HepG2 (cell line): ENCODE measurements around the gene SMPD1. TPM values are rescaled to one million over a fixed set of nuclear protein-coding genes. Genes with fewer than 3 reads are reported as not detected.
A peak's percentile ranks its signal among the peaks of the same experiment; 100 is the strongest.

ENCODE experiments used
- ATAC-seq: fragments of 200-7000 bp; cut with Tn5 transposase; 3 replicates; pipeline ENCODE4 v1.9.1; 2020; ENCODE audit warnings: mild to moderate bottlenecking, moderate library complexity
- BruUV-seq: library from RNA; stranded (reverse); fragments of 400-500 nt; replicated peaks from 2 replicates; lab custom pipeline; 2021; lab: Mats Ljungman, UMichigan
- CTCF ChIA-PET: fragments of 300-600 bp; formaldehyde crosslinking; extraction: SDS; loops from one replicate; lab custom pipeline; 2021; ENCODE audit warnings: low total read pairs, inconsistent platforms, low intra/inter-chr PET ratio; lab: Yijun Ruan, JAX
- POLR2A ChIA-PET: fragments of 350-600 bp; sonication (Branson Sonifier 250); formaldehyde crosslinking; loops from one replicate; lab custom pipeline; 2020; ENCODE audit warnings: antibody characterized with exemption, inconsistent platforms; lab: Yijun Ruan, JAX
- DNase-seq: peaks from one replicate; pipeline ENCODE4 v3.0.0-alpha.2; 2015; ENCODE audit warnings: low spot score
- FAIRE-seq: peaks from 3 replicates; lab custom pipeline; 2011; peaks lifted over from hg19 to GRCh38; lab: Jason Lieb, UNC
- H2AFZ ChIP-seq: one replicate; pipeline ENCODE4 v1.6.1; 2011; ENCODE audit warnings: low read length, inconsistent platforms
- H3K27ac ChIP-seq: fragments of 300-600 bp; 3 replicates; pipeline ENCODE4 v1.8.0; 2011; ENCODE audit warnings: mixed run types, mild to moderate bottlenecking, mixed read lengths, low read length, inconsistent platforms; ENCODE audit not compliant: insufficient read depth; ENCODE audit errors: extremely low read length
- H3K27me3 ChIP-seq, 2 experiments: fragments of 200-600 bp in 1 of 2; 2 replicates in 1 of 2; 3 replicates in 1 of 2; pipeline versions ENCODE4 v1.6.0 to v1.8.0; 2011; ENCODE audit warnings: low read length in 2 of 2, mild to moderate bottlenecking in 2 of 2, moderate library complexity in 2 of 2, inconsistent platforms in 1 of 2; ENCODE audit not compliant: insufficient read depth in 2 of 2, control insufficient read depth in 1 of 2
- H3K36me3 ChIP-seq, 2 experiments: fragments of 200-600 bp in 1 of 2; replicated peaks in 1 of 2; 2 replicates in 1 of 2; 3 replicates in 1 of 2; pipeline versions ENCODE4 v1.5.1 to v1.8.0; 2011; ENCODE audit warnings: low read length in 2 of 2, inconsistent platforms in 1 of 2; ENCODE audit not compliant: insufficient read depth in 2 of 2, control insufficient read depth in 1 of 2
- H3K4me1 ChIP-seq: 2 replicates; pipeline ENCODE4 v1.5.1; 2012; ENCODE audit warnings: low read length, inconsistent platforms; ENCODE audit not compliant: insufficient read depth
- H3K4me2 ChIP-seq: 2 replicates; pipeline ENCODE4 v1.6.0; 2011; ENCODE audit warnings: low read depth, low read length, inconsistent platforms
- H3K4me3 ChIP-seq, 3 experiments: fragments of 200-600 bp in 1 of 3; sonication (generic), shearing (Covaris generic) in 1 of 3; replicated peaks in 1 of 3; 2 replicates each; pipeline ENCODE4 v1.5.1; 2011 to 2016; ENCODE audit warnings: low read length in 3 of 3, inconsistent platforms in 2 of 3, low read depth in 2 of 3, mild to moderate bottlenecking in 2 of 3, control low read depth in 1 of 3, mixed read lengths in 1 of 3; ENCODE audit not compliant: insufficient read depth in 1 of 3
- H3K79me2 ChIP-seq: one replicate; pipeline ENCODE4 v1.6.1; 2011; ENCODE audit warnings: low read length, inconsistent platforms; ENCODE audit not compliant: insufficient read depth
- H3K9ac ChIP-seq: 2 replicates; pipeline ENCODE4 v1.6.0; 2011; ENCODE audit warnings: mild to moderate bottlenecking, low read depth, low read length, inconsistent platforms; ENCODE audit not compliant: insufficient read depth
- H3K9me3 ChIP-seq: 2 replicates; pipeline ENCODE4 v1.5.1; 2012; ENCODE audit warnings: mild to moderate bottlenecking, low read length
- H4K20me1 ChIP-seq: 2 replicates; pipeline ENCODE4 v1.6.0; 2011; ENCODE audit warnings: inconsistent platforms, mild to moderate bottlenecking, low read length, moderate library complexity; ENCODE audit not compliant: insufficient read depth
- ARNT ChIP-seq: fragments of 450-650 bp; IDR thresholded peaks from 2 replicates; pipeline ENCODE4 v1.6.1; 2017
- FOXP4 ChIP-seq: sonication (generic); formaldehyde crosslinking; IDR thresholded peaks from 2 replicates; pipeline ENCODE4 v1.4.0; 2020; ENCODE audit warnings: missing genetic modification reagents
- GZF1 ChIP-seq: sonication (generic); formaldehyde crosslinking; IDR thresholded peaks from 2 replicates; pipeline ENCODE4 v1.5.1; 2020; ENCODE audit warnings: mild to moderate bottlenecking, missing genetic modification reagents
- HNRNPK ChIP-seq: fragments of 200-400 bp; formaldehyde crosslinking; IDR thresholded peaks from 2 replicates; pipeline ENCODE4 v1.6.1; 2018; ENCODE audit warnings: low read length, low read depth, moderate library complexity, mild to moderate bottlenecking; ENCODE audit not compliant: poor library complexity, severe bottlenecking
- NFYB ChIP-seq: sonication (generic); formaldehyde crosslinking; IDR thresholded peaks from 2 replicates; pipeline ENCODE4 v1.4.0; 2020; ENCODE audit warnings: missing genetic modification reagents
- RCOR2 ChIP-seq: IDR thresholded peaks from 2 replicates; pipeline ENCODE4 v1.6.1; 2016; ENCODE audit warnings: missing biosample characterization, missing genetic modification reagents
- ZFX ChIP-seq: sonication (generic); formaldehyde crosslinking; IDR thresholded peaks from 2 replicates; pipeline ENCODE4 v1.4.0; 2020; ENCODE audit warnings: mild to moderate bottlenecking, low read depth, missing genetic modification reagents, moderate library complexity
- ZNF350 ChIP-seq: sonication (generic); formaldehyde crosslinking; IDR thresholded peaks from 2 replicates; pipeline ENCODE4 v1.4.0; 2020; ENCODE audit warnings: mild to moderate bottlenecking, low read depth, missing genetic modification reagents, borderline replicate concordance
- WGBS: methylation state at CpG from one replicate; pipeline ENCODE4 v1.1.6; 2017; ENCODE audit warnings: low lambda C conversion rate; 5-methylcytosine and 5-hydroxymethylcytosine counted together
- in situ Hi-C: cut with HindIII; loops from 2 replicates; pipeline ENCODE4 v1.10.0; 2017; ENCODE audit warnings: low pct_unique_long_range_greater_than_20kb; ENCODE audit not compliant: extremely low pct_ligation_motif_present
- intact Hi-C: fragments of 100-400 bp; cut with micrococcal nuclease; formaldehyde crosslinking; loops from one replicate; pipeline ENCODE4 v1.10.0; 2022; ENCODE audit not compliant: unreplicated experiment
- polyA plus RNA-seq, 8 experiments: library from polyadenylated mRNA; depleted of rRNA in 3 of 8; stranded (reverse) in 7 of 8; unstranded in 1 of 8; fragments of >200 nt; fragmentation: Illumina TruSeq in 4 of 8; extraction: Trizol in 4 of 8; gene quantifications; 2 replicates each; pipeline versions ENCODE4 v1.2.1 to v1.2.3, GENCODE V29; 2011 to 2016; ENCODE audit warnings: low read depth in 4 of 8, missing spikeins in 1 of 8, mixed read lengths in 1 of 8; ENCODE audit not compliant: insufficient read depth in 1 of 8
- total RNA-seq, 5 experiments: library from RNA; depleted of rRNA; stranded (reverse); fragments of >200 nt; fragmentation: Illumina TruSeq; extraction: Trizol; gene quantifications; 2 replicates each; pipeline ENCODE4 v1.2.3, GENCODE V29; 2016; ENCODE audit warnings: low read depth in 1 of 5
- TF ChIP-seq, protein P1 (sequence below): sonication (generic); formaldehyde crosslinking; IDR thresholded peaks from 2 replicates; pipeline ENCODE4 v1.8.1; 2023; ENCODE audit warnings: mild to moderate bottlenecking, moderate library complexity, missing genetic modification reagents
- TF ChIP-seq, protein P2 (sequence below): IDR thresholded peaks from 2 replicates; pipeline ENCODE4 v1.6.1; 2016; ENCODE audit warnings: low read depth, control low read depth
- TF ChIP-seq, protein P3 (sequence below): sonication (generic); formaldehyde crosslinking; IDR thresholded peaks from 2 replicates; pipeline ENCODE4 v1.8.0; 2022; ENCODE audit warnings: missing genetic modification reagents, mild to moderate bottlenecking, inconsistent platforms, borderline replicate concordance
- TF ChIP-seq, protein P4 (sequence below): sonication (generic); formaldehyde crosslinking; IDR thresholded peaks from 2 replicates; pipeline ENCODE4 v1.5.0; 2020; ENCODE audit warnings: mild to moderate bottlenecking, missing genetic modification reagents, moderate library complexity
- TF ChIP-seq, protein P5 (sequence below): IDR thresholded peaks from 2 replicates; pipeline ENCODE4 v1.6.1; 2016; ENCODE audit warnings: missing compliant biosample characterization, missing genetic modification reagents, borderline replicate concordance

SMPD1 gene
- total and polyA plus RNA-seq, 2 of the 13 experiments (the other 11 are each of a cell fraction or from before 2014, with no cell fraction given), result 6.3 to 8.4 TPM

DNA sequence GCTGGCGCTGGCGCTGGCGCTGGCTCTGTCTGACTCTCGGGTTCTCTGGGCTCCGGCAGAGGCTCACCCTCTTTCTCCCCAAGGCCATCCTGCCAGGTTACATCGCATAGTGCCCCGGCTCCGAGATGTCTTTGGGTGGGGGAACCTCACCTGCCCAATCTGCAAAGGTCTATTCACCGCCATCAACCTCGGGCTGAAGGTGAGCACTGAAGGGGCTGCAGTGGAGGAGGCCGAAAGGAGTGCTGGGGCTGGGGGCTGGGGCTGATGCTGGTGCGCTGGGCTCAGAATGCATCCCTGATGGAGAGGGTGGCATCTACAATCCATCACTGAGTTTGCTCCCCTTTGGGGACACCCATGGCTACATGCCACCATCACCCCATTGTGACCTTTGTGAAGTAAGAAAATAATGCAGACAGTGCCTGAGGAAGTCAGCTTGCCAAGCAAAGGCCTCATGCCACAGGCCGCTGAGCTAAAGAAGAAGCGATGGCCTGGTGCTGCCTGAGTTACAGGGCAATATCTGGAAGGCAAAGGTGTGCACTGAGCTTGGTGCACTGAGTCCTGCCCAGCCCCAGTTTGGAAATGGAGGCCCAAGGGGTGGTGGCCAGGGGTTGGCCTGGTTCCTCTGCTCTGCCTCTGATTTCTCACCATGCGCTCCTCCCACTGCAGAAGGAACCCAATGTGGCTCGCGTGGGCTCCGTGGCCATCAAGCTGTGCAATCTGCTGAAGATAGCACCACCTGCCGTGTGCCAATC is 620 bp downstream of the SMPD1 start:
- H3K9ac ChIP-seq, result peak overlapping the region; percentile 36; the same call in 1 of the 2 replicates
- no peaks in the 10 kb centered on the region; a peak in 3 of 5 replicates for H3K27me3 ChIP-seq
- no peaks in the 10 kb centered on the region for H3K79me2 ChIP-seq
- intact Hi-C loops (loop anchor here (5.0 kb wide), 1 partner anchor 51 kb away; the partner anchor contains the start of gene HPX), in situ Hi-C loops (no loop called here)
- POLR2A ChIA-PET, result interaction anchor here (0.8 to 2.4 kb wide), 11 partner anchors 8 to 292 kb away, joined by 3 to 18 read pairs (median 8); partner anchors contain the start of genes APBB1, ARFIP2, HPX and MRPL17
- CTCF ChIA-PET, result interaction anchor here (0.6 kb wide), 1 partner anchor 14 kb away, joined by 3 read pairs; no protein-coding TSS in a partner anchor
- no peak overlapping the region for H3K27ac ChIP-seq
- no TSS peak for BruUV-seq
- H3K9me3 ChIP-seq, result no peaks in the 10 kb centered on the region
- no peak for DNase-seq
- H2AFZ ChIP-seq, result no peak overlapping the region
- peak overlapping the region; percentile 78 for H3K4me2 ChIP-seq
- peaks cover 36% of the 10 kb centered on the region for H3K4me1 ChIP-seq
- 50% methylated on average over 6 of the region's 19 CpGs for WGBS
- ATAC-seq, result peak; percentile 4; the same call in 2 of the 3 replicates
- H4K20me1 ChIP-seq, result no peaks in the 10 kb centered on the region
- H3K36me3 ChIP-seq, result no peaks in the 10 kb centered on the region
- no peak for FAIRE-seq
- H3K4me3 ChIP-seq, result peak overlapping the region; percentile 68 to 81 (median 78)
- peak; percentile 33; the same call in 1 of the 2 replicates for TF ChIP-seq ZFX (CRISPR knock-in tag)
- TF ChIP-seq, protein P1, sequence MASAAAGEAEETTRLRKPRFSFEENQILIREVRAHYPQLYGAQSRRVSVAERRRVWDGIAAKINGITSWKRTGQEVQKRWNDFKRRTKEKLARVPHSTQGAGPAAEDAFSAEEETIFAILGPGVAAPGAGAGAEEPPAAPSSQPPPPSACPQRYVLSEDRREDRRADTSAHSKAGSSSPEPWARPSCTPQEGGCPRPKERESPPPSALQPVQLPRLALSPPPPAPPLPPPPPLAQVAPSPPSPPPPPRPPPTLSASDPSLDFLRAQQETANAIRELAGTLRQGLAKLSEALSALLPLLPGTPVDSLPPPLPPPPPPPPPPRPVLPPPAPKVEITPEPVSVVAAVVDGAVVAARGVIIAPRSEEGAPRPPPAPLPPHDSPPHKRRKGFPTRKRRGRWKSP (CRISPR knock-in tag), result peak; percentile 99
- no peak for TF ChIP-seq ZNF350 (CRISPR knock-in tag)
- no peak for TF ChIP-seq GZF1
- TF ChIP-seq, protein P2, sequence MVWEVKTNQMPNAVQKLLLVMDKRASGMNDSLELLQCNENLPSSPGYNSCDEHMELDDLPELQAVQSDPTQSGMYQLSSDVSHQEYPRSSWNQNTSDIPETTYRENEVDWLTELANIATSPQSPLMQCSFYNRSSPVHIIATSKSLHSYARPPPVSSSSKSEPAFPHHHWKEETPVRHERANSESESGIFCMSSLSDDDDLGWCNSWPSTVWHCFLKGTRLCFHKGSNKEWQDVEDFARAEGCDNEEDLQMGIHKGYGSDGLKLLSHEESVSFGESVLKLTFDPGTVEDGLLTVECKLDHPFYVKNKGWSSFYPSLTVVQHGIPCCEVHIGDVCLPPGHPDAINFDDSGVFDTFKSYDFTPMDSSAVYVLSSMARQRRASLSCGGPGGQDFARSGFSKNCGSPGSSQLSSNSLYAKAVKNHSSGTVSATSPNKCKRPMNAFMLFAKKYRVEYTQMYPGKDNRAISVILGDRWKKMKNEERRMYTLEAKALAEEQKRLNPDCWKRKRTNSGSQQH, result no peak
- no peak for TF ChIP-seq RCOR2 (CRISPR knock-in tag)
- TF ChIP-seq NFYB (CRISPR knock-in tag), result no peak
- no peak for TF ChIP-seq HNRNPK
- TF ChIP-seq, protein P3, sequence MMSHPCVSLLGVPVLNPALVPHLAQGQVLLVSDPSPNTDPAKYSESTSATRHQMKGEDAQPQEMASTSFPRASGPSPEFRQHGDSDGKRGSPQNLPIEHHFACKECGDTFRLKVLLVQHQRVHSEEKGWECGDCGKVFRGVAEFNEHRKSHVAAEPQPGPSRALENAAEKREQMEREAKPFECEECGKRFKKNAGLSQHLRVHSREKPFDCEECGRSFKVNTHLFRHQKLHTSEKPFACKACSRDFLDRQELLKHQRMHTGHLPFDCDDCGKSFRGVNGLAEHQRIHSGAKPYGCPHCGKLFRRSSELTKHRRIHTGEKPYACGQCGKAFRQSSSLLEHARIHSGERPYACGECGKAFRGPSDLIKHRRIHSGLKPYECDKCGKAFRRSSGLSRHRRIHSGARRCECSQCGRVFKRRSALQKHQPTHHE, result no peak
- TF ChIP-seq, protein P4, sequence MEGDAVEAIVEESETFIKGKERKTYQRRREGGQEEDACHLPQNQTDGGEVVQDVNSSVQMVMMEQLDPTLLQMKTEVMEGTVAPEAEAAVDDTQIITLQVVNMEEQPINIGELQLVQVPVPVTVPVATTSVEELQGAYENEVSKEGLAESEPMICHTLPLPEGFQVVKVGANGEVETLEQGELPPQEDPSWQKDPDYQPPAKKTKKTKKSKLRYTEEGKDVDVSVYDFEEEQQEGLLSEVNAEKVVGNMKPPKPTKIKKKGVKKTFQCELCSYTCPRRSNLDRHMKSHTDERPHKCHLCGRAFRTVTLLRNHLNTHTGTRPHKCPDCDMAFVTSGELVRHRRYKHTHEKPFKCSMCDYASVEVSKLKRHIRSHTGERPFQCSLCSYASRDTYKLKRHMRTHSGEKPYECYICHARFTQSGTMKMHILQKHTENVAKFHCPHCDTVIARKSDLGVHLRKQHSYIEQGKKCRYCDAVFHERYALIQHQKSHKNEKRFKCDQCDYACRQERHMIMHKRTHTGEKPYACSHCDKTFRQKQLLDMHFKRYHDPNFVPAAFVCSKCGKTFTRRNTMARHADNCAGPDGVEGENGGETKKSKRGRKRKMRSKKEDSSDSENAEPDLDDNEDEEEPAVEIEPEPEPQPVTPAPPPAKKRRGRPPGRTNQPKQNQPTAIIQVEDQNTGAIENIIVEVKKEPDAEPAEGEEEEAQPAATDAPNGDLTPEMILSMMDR (CRISPR knock-in tag), result no peak
- TF ChIP-seq, protein P5, sequence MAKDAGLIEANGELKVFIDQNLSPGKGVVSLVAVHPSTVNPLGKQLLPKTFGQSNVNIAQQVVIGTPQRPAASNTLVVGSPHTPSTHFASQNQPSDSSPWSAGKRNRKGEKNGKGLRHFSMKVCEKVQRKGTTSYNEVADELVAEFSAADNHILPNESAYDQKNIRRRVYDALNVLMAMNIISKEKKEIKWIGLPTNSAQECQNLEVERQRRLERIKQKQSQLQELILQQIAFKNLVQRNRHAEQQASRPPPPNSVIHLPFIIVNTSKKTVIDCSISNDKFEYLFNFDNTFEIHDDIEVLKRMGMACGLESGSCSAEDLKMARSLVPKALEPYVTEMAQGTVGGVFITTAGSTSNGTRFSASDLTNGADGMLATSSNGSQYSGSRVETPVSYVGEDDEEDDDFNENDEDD, result no peak
- no peak for TF ChIP-seq FOXP4 (CRISPR knock-in tag)
- no peak for TF ChIP-seq ARNT
